ENCODE data around the gene LYPD1. TPM values are rescaled to one million over a fixed set of nuclear protein-coding genes. Genes with fewer than 3 reads are reported as not detected.

LYPD1 gene
- total and polyA plus RNA-seq, 9 donors, result 4.7 to 23.5 (median 7.4) TPM

DNA sequence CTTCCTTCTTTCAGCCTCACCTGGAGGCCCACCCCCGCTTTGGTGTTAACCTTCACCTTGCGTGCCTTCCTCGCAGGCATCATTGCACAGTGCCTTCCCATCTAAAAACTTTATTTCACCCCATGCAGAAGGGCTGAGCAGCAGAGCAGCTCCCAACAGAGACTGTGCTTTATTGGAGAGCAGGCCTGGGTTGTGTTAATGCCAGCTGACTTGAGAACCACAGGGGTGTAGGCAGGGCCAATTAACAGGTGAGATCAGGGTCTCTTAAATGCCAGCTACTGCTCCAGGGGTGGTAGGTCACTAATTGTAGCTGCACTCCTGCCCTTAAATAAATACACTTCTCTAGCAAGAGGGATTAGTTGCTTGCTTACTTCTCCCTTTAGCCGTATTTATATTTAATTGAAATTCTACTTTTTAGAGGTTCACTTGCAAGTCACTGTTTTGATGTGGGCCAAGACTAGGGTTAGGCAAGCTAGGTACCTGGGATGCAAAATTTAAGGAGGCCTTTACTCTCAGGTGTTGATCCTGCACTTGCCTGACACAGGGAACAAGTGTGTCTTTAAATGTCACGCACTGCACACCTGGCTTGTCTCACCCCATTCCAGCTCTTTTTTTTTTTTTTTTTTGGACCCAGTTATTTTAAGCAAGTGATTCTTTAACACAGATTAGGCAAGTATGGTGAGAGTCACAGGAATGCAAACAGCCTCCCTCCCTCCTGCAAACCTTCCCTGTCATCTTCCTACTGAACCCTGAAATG, 54.5 kb downstream of the LYPD1 start:
- no peak overlapping the region for H3K27ac ChIP-seq (ENCODE audit: low read length)
- no peak overlapping the region for H3K4me3 ChIP-seq (ENCODE audit: low read length)
- no peaks in the 10 kb centered on the region for H3K9me3 ChIP-seq (replicated peaks; ENCODE audit: control insufficient read depth, low read depth, low read length)
- no peaks in the 10 kb centered on the region for H3K27me3 ChIP-seq (ENCODE audit: control insufficient read depth, insufficient read depth, low read length)
- no peaks in the 10 kb centered on the region for H3K36me3 ChIP-seq (ENCODE audit: control insufficient read depth, insufficient read depth, low read length)
- no peaks in the 10 kb centered on the region for H3K4me1 ChIP-seq (ENCODE audit: control insufficient read depth, insufficient read depth, low read length)
- no peak for DNase-seq
- WGBS (ENCODE audit: insufficient coverage), result no CpG with 5 or more reads among the region's 5 CpGs

DNA sequence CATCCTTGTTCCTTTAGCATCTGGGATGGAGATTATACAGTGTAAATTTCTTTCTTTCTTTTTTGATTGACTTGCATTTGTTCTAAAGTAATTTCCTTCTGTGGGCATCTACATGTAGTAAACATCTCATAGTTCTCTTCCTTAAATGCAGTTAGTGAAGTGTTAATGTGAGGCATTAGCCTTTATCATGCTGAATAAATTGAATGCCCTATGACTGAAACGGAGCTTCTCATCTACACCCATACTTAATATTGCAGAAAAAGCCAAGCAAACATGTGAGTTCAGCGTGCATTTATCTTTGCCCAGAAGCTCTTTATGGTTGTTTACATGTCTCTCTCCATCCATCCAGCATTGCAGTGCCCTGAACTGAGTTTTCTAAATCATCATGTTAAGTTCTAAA, 58.3 kb downstream of the LYPD1 start:
- Histone ChIP-seq H3K27ac (ENCODE audit: low read length) (no peak overlapping the region), H3K4me3 (ENCODE audit: low read length) (no peak overlapping the region), H3K27me3 (ENCODE audit: control insufficient read depth, insufficient read depth, low read length) (no peaks in the 10 kb centered on the region), H3K9me3 (replicated peaks; ENCODE audit: control insufficient read depth, low read depth, low read length) (no peaks in the 10 kb centered on the region), H3K36me3 (ENCODE audit: control insufficient read depth, insufficient read depth, low read length) (no peaks in the 10 kb centered on the region), H3K4me1 (ENCODE audit: control insufficient read depth, insufficient read depth, low read length) (no peaks in the 10 kb centered on the region)
- 82% methylated on average over 1 of the region's 2 CpGs for WGBS (ENCODE audit: insufficient coverage)
- no peak for DNase-seq

- no peaks in the 10 kb centered on the region for H3K4me1 ChIP-seq (ENCODE audit: control insufficient read depth, insufficient read depth, low read length)
- no peak overlapping the region for H3K27ac ChIP-seq (ENCODE audit: low read length)
- H3K9me3 ChIP-seq (replicated peaks; ENCODE audit: control insufficient read depth, low read depth, low read length), result no peaks in the 10 kb centered on the region
- no peak for DNase-seq
- peaks cover 2% of the 10 kb centered on the region for H3K27me3 ChIP-seq (ENCODE audit: control insufficient read depth, insufficient read depth, low read length)
- H3K4me3 ChIP-seq (ENCODE audit: low read length), result no peak overlapping the region
- no peaks in the 10 kb centered on the region for H3K36me3 ChIP-seq (ENCODE audit: control insufficient read depth, insufficient read depth, low read length)
- 77% methylated on average over 4 of the region's 8 CpGs for WGBS (ENCODE audit: insufficient coverage)
These were observed 60.7 kb downstream of the LYPD1 start for GRCh38 chr2:132609101-132609890.

DNA sequence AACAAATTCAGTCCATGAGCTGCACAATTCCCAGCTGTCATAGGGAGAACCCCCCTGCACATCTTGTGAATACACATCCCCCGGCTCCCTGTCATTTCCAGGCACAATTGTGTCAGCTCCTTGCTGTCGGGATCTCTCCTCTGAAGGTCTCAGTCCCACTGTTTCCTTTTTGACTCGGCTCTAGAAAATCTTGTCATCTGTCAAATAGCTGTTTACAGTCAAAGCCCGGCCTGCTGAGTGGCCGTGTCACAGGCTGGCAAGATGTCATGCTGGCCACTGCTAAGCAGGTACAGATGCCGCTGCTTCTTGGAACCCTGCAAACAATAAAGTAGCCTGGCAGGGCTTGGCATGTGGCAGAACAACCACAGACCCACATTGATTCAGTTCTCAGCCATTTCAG, 61.7 kb downstream of the LYPD1 start:
- H3K4me1 ChIP-seq (ENCODE audit: control insufficient read depth, insufficient read depth, low read length), result no peaks in the 10 kb centered on the region
- 72% methylated on average over 6 of the region's 6 CpGs for WGBS (ENCODE audit: insufficient coverage)
- no peaks in the 10 kb centered on the region for H3K9me3 ChIP-seq (replicated peaks; ENCODE audit: control insufficient read depth, low read depth, low read length)
- no peaks in the 10 kb centered on the region for H3K36me3 ChIP-seq (ENCODE audit: control insufficient read depth, insufficient read depth, low read length)
- no peak overlapping the region for H3K4me3 ChIP-seq (ENCODE audit: low read length)
- H3K27me3 ChIP-seq (ENCODE audit: control insufficient read depth, insufficient read depth, low read length), result peaks cover 2% of the 10 kb centered on the region
- no peak overlapping the region for H3K27ac ChIP-seq (ENCODE audit: low read length)
- no peak for DNase-seq

DNA sequence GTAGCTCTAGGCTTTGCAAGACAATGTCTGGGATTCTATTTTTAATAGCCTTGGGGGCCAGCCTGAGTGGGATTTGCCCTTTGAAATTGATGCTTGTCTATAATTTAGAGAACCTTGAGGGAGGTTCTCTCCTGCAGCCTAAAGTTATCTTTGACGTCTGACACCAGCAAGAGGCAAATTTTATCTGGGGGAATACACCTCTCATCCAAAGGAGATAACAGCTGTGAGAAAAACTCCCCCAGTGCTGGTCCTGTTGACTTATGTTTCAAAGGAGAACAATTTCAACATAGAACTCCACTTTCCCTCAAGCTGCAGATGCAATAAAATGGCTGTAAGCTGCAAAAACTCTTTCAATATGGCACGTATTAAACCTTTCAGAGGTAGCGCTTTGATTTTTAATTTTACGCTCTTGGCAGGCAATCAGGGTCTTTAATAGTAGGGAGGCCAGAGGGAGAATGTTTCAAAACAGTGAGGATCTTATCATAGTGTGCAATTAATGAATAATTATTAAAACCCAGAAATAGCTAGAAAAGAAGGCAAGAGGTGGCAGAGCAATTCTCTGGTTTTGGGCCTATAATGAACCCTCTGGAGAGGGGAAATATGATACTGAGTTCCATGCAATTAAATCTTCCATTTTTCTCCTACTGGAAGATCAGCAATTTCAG, 62.4 kb downstream of the LYPD1 start:
- WGBS (ENCODE audit: insufficient coverage), result no CpG with 5 or more reads among the region's 4 CpGs
- no peak for DNase-seq
- H3K36me3 ChIP-seq (ENCODE audit: control insufficient read depth, insufficient read depth, low read length), result no peaks in the 10 kb centered on the region
- H3K27me3 ChIP-seq (ENCODE audit: control insufficient read depth, insufficient read depth, low read length), result peaks cover 2% of the 10 kb centered on the region
- no peak overlapping the region for H3K27ac ChIP-seq (ENCODE audit: low read length)
- no peak overlapping the region for H3K4me3 ChIP-seq (ENCODE audit: low read length)
- H3K9me3 ChIP-seq (replicated peaks; ENCODE audit: control insufficient read depth, low read depth, low read length), result no peaks in the 10 kb centered on the region
- no peaks in the 10 kb centered on the region for H3K4me1 ChIP-seq (ENCODE audit: control insufficient read depth, insufficient read depth, low read length)

GRCh38 chr2:132606649-132607048, 63.4 kb downstream of the LYPD1 start:
- 85% methylated on average over 3 of the region's 8 CpGs for WGBS (ENCODE audit: insufficient coverage)
- DNase-seq, result no peak
- H3K4me1 ChIP-seq (ENCODE audit: control insufficient read depth, insufficient read depth, low read length), result no peaks in the 10 kb centered on the region
- H3K27me3 ChIP-seq (ENCODE audit: control insufficient read depth, insufficient read depth, low read length), result peaks cover 2% of the 10 kb centered on the region
- H3K9me3 ChIP-seq (replicated peaks; ENCODE audit: control insufficient read depth, low read depth, low read length), result no peaks in the 10 kb centered on the region
- no peaks in the 10 kb centered on the region for H3K36me3 ChIP-seq (ENCODE audit: control insufficient read depth, insufficient read depth, low read length)
- H3K27ac ChIP-seq (ENCODE audit: low read length), result no peak overlapping the region
- no peak overlapping the region for H3K4me3 ChIP-seq (ENCODE audit: low read length)

DNA sequence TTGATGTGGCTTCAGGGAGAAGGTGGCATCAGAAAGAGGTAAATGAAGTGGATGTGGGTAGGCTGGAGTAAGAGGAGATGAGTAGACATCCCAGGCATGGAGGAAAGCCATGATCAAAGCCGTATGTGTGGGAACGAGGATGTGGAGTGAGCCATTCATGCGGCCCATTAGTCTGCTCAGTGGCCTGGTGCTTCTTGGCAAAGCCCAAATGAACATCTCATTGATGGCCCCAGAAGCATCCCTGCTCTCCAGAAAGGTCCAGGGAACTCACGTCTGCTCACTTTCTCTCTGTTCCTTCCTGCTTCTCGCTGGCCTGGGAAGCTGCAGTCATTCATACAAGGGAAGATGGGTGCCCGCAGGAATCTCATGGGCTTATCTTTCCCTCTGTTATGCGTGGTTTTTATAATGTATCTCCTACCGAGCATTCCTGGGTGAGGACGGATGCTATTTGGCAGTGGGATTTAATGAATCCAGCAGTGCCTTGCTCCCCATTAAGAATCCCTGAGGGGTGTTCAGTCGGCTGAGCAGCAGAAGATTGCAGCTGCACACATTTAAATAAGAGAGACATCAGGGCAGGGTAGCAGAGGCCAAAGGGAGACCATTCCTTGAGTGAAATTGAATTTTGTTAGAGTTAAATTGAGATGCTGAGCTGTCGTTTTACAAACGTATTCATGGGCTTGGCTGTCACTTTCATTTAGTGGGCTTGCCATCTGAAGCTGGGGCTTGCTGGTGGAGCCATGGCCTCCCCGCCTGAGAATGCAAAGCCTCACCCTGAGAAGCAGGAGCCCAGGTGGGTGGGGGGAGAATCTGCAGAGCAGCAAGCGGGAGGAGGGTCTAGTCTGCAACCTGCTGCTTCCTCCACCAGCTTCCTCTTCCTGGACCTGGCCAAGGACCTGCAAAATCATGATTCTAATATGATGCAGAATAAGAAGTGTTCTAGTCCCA, 64.5 kb downstream of the LYPD1 start:
- no peaks in the 10 kb centered on the region for H3K4me1 ChIP-seq (ENCODE audit: control insufficient read depth, insufficient read depth, low read length)
- 69% methylated on average over 10 of the region's 14 CpGs for WGBS (ENCODE audit: insufficient coverage)
- no peak for DNase-seq
- no peak overlapping the region for H3K27ac ChIP-seq (ENCODE audit: low read length)
- H3K27me3 ChIP-seq (ENCODE audit: control insufficient read depth, insufficient read depth, low read length), result peaks cover 2% of the 10 kb centered on the region
- H3K4me3 ChIP-seq (ENCODE audit: low read length), result no peak overlapping the region
- no peaks in the 10 kb centered on the region for H3K9me3 ChIP-seq (replicated peaks; ENCODE audit: control insufficient read depth, low read depth, low read length)
- H3K36me3 ChIP-seq (ENCODE audit: control insufficient read depth, insufficient read depth, low read length), result no peaks in the 10 kb centered on the region

DNA sequence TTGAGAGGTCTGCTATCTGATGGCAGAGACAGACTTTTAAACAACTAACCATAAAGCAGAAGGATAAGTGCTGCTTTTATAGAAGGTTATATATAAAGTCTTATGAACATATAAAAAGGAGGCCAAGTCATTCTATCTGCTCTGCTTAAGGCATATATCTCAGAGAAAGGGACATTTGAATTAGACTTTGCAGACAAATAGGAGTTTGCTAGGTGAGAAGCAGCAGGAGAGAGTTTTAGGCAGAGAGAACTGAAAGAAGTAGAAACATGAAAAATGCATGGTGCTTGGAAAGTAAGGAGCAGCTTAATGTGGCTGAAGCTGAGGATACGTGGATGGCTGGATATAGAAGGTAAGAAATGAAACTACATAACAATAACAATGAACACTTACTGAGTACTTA, 65.4 kb downstream of the LYPD1 start:
- DNase-seq, result no peak
- Histone ChIP-seq H3K9me3 (replicated peaks; ENCODE audit: control insufficient read depth, low read depth, low read length) (no peaks in the 10 kb centered on the region), H3K4me1 (ENCODE audit: control insufficient read depth, insufficient read depth, low read length) (no peaks in the 10 kb centered on the region), H3K36me3 (ENCODE audit: control insufficient read depth, insufficient read depth, low read length) (no peaks in the 10 kb centered on the region), H3K27me3 (ENCODE audit: control insufficient read depth, insufficient read depth, low read length) (peaks cover 2% of the 10 kb centered on the region), H3K4me3 (ENCODE audit: low read length) (no peak overlapping the region), H3K27ac (ENCODE audit: low read length) (no peak overlapping the region)
- no CpG with 5 or more reads among the region's 1 CpG for WGBS (ENCODE audit: insufficient coverage)

DNA sequence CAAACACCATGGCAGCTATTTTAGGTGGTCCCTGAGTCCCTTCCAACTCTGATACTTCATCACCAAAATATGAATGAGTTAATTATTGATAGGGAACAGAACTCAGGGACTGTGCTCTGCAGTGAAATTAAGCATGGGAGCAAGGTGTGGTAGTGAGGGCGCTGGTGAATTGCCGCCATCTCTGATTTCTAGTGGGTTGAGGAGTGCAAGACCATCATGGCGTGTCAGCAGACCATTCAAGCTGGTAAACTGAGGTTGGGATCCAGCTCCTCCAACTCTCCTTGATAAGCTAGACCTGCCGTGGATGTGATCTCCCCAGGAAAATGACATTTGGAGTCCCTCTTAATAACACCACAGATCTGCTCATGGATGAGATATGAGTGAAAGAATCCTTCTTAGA, 70.4 kb downstream of the LYPD1 start:
- no peak for DNase-seq
- WGBS (ENCODE audit: insufficient coverage), result 100% methylated on average over 2 of the region's 4 CpGs
- no peaks in the 10 kb centered on the region for H3K36me3 ChIP-seq (ENCODE audit: control insufficient read depth, insufficient read depth, low read length)
- no peak overlapping the region for H3K27ac ChIP-seq (ENCODE audit: low read length)
- no peaks in the 10 kb centered on the region for H3K27me3 ChIP-seq (ENCODE audit: control insufficient read depth, insufficient read depth, low read length)
- H3K4me3 ChIP-seq (ENCODE audit: low read length), result no peak overlapping the region
- H3K9me3 ChIP-seq (replicated peaks; ENCODE audit: control insufficient read depth, low read depth, low read length), result no peaks in the 10 kb centered on the region
- H3K4me1 ChIP-seq (ENCODE audit: control insufficient read depth, insufficient read depth, low read length), result no peaks in the 10 kb centered on the region
